Panc1 (cell line): ENCODE results near the gene SLC39A5. TPM values are rescaled to one million over a fixed set of nuclear protein-coding genes. Genes with fewer than 3 reads are reported as not detected.

Experiments used
- ATAC-seq: fragments of 200-7000 bp; cut with Tn5 transposase; 2 replicates; pipeline ENCODE4 v1.9.1; 2020; ENCODE audit warnings: mild to moderate bottlenecking, moderate library complexity
- BruUV-seq: library from RNA; stranded (reverse); fragments of 400-500 nt; replicated peaks from 2 replicates; lab custom pipeline; 2021; lab: Mats Ljungman, UMichigan
- CTCF ChIA-PET: fragments of 300-600 bp; sonication (Branson Sonifier 250); formaldehyde crosslinking; loops from one replicate; lab custom pipeline; 2022; ENCODE audit warnings: antibody characterized with exemption; lab: Charles Lee
- POLR2A ChIA-PET: fragments of 300-600 bp; sonication (Branson Sonifier 250); formaldehyde crosslinking; loops from one replicate; lab custom pipeline; 2022; ENCODE audit warnings: antibody characterized with exemption; lab: Charles Lee
- DNase-seq: peaks from one replicate; pipeline ENCODE4 v3.0.0-alpha.2; 2010; ENCODE audit warnings: low read depth, low spot score
- H3K27ac ChIP-seq: 2 replicates; pipeline ENCODE4 v1.5.1; 2011; ENCODE audit warnings: mild to moderate bottlenecking, low read length, inconsistent platforms
- H3K27me3 ChIP-seq: fragments of 200-500 bp; sonication (Bioruptor generic); 2 replicates; pipeline ENCODE4 v1.6.0; 2014; ENCODE audit warnings: low read length, inconsistent platforms; ENCODE audit not compliant: control insufficient read depth, insufficient read depth
- H3K36me3 ChIP-seq: fragments of 200-500 bp; sonication (Bioruptor generic); 2 replicates; pipeline ENCODE4 v1.5.1; 2014; ENCODE audit warnings: inconsistent platforms, mild to moderate bottlenecking, low read length, moderate library complexity; ENCODE audit not compliant: control insufficient read depth, insufficient read depth
- H3K4me1 ChIP-seq: 2 replicates; pipeline ENCODE4 v1.5.1; 2011; ENCODE audit warnings: inconsistent platforms, mild to moderate bottlenecking, low read length, moderate library complexity; ENCODE audit not compliant: control insufficient read depth, insufficient read depth
- H3K4me3 ChIP-seq, 2 experiments: 2 replicates each; pipeline ENCODE4 v1.5.1; 2011 to 2012; ENCODE audit warnings: low read depth in 2 of 2, low read length in 2 of 2, mild to moderate bottlenecking in 2 of 2, inconsistent platforms in 1 of 2, moderate library complexity in 1 of 2
- H3K9me3 ChIP-seq: fragments of 200-500 bp; sonication (Bioruptor generic); 2 replicates; pipeline ENCODE4 v1.5.1; 2014; ENCODE audit warnings: low read depth, mild to moderate bottlenecking, inconsistent platforms, low read length, moderate library complexity; ENCODE audit not compliant: control insufficient read depth, insufficient read depth
- POLR2AphosphoS5 ChIP-seq: IDR thresholded peaks from 2 replicates; pipeline ENCODE4 v1.6.1; 2012; ENCODE audit warnings: mild to moderate bottlenecking, low read depth, low read length, moderate library complexity
- SIN3A ChIP-seq: IDR thresholded peaks from 2 replicates; pipeline ENCODE4 v1.6.1; 2012; ENCODE audit warnings: low read depth, mild to moderate bottlenecking, low read length, moderate library complexity, borderline replicate concordance; ENCODE audit not compliant: insufficient read depth
- TCF7L2 ChIP-seq: IDR thresholded peaks from 2 replicates; pipeline ENCODE4 v1.6.1; 2011; ENCODE audit warnings: mild to moderate bottlenecking, low read depth, low read length, inconsistent platforms
- in situ Hi-C: cut with HindIII; loops from 2 replicates; pipeline ENCODE4 v1.10.0; 2016; ENCODE audit warnings: low sequenced_read_pairs, low pct_unique_long_range_greater_than_20kb
- intact Hi-C: fragments of 100-400 bp; cut with micrococcal nuclease; formaldehyde crosslinking; loops from one replicate; pipeline ENCODE4 v1.10.0; 2022; ENCODE audit not compliant: unreplicated experiment
- total RNA-seq: library from RNA; stranded (reverse); gene quantifications from one replicate; pipeline ENCODE4 v1.2.1, GENCODE V29; 2021; ENCODE audit not compliant: unreplicated experiment
- TF ChIP-seq, protein P1 (sequence below), 2 experiments: IDR thresholded peaks; 2 replicates each; pipeline ENCODE4 v1.6.1; 2011 to 2012; ENCODE audit warnings: low read depth in 2 of 2, control low read depth in 1 of 2, low read length in 1 of 2, mild to moderate bottlenecking in 1 of 2, moderate library complexity in 1 of 2; ENCODE audit not compliant: insufficient read depth in 1 of 2
- TF ChIP-seq, protein P2 (sequence below): fragments of 450-650 bp; IDR thresholded peaks from 2 replicates; pipeline ENCODE4 v1.5.1; 2017; ENCODE audit warnings: mild to moderate bottlenecking

Gene SLC39A5
- total RNA-seq, 1 experiment from 2014 or later = 0.23 TPM

DNA sequence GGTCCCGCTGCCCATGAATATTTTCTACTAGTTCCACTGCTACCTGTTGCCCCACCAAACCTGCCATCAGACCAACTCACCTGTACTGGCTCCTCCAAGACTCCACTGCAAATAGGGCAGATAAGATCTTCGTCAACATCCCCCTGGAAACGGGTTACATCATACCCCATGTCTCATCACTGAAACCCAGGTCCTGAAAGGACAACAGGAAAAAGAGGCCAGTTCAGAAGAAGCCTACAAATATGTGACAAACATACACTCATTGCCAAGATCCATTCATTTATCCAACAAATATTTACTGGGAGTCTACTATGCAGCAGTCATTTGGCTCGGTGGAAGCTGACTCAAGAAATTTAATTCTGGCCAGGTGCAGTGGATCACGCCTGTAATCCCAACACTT is 16.0 kb upstream of the SLC39A5 start:
- intact Hi-C loops = no loop called here
- no peak for ATAC-seq
- Histone ChIP-seq H3K36me3 (peaks cover 9% of the 10 kb centered on the region; the same call in 1 of the 2 replicates), H3K4me3 (no peak overlapping the region), H3K27ac (no peak overlapping the region), H3K27me3 (no peaks in the 10 kb centered on the region), H3K4me1 (no peaks in the 10 kb centered on the region), H3K9me3 (no peaks in the 10 kb centered on the region)
- ChIA-PET CTCF (no interaction called here), POLR2A (interaction anchor here (0.6 kb wide), 1 partner anchor 106 kb away, joined by 7 read pairs; no protein-coding TSS in a partner anchor)
- DNase-seq = no peak
- no peak for TF ChIP-seq TCF7L2
- no peak for TF ChIP-seq SIN3A
- in situ Hi-C loops = no loop called here
- no TSS peak for BruUV-seq

DNA sequence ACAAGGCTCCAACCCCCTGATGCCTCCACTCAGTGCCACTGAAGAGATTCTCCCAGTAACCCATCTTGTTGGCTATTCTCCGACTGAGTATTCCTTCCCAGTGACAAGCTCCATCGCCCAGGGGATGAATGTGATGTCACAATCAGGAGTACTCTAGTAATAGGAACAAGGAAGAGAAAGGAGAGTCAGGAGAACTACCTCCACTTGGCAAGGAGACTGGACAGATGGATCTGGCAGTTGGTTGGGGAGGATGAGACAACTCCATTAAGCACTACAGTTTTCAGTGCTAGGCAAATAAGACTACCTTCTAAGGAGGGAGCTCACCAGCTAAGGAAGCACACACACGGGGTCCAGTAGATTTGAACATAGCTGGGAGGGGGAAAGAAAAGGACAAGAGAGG is 13.4 kb upstream of the SLC39A5 start:
- CTCF ChIA-PET = interaction anchor here (0.6 to 0.7 kb wide), 2 partner anchors 178 to 234 kb away, joined by 3 to 11 read pairs; no protein-coding TSS in a partner anchor
- POLR2A ChIA-PET = interaction anchor here (0.5 kb wide), 1 partner anchor 75 kb away, joined by 3 read pairs; no protein-coding TSS in a partner anchor

More for the DNA sequence above, 13.4 kb upstream of the SLC39A5 start:
- ATAC-seq (no peak; the same call in 1 of the 2 replicates), DNase-seq (no peak)
- Histone ChIP-seq H3K9me3 (no peaks in the 10 kb centered on the region), H3K27me3 (no peaks in the 10 kb centered on the region), H3K36me3 (peaks cover 9% of the 10 kb centered on the region; the same call in 1 of the 2 replicates), H3K27ac (no peak overlapping the region), H3K4me3 (no peak overlapping the region), H3K4me1 (no peaks in the 10 kb centered on the region)
- in situ Hi-C loops (no loop called here), intact Hi-C loops (no loop called here)
- BruUV-seq = no TSS peak
- TF ChIP-seq TCF7L2 = no peak
- TF ChIP-seq, protein P1, sequence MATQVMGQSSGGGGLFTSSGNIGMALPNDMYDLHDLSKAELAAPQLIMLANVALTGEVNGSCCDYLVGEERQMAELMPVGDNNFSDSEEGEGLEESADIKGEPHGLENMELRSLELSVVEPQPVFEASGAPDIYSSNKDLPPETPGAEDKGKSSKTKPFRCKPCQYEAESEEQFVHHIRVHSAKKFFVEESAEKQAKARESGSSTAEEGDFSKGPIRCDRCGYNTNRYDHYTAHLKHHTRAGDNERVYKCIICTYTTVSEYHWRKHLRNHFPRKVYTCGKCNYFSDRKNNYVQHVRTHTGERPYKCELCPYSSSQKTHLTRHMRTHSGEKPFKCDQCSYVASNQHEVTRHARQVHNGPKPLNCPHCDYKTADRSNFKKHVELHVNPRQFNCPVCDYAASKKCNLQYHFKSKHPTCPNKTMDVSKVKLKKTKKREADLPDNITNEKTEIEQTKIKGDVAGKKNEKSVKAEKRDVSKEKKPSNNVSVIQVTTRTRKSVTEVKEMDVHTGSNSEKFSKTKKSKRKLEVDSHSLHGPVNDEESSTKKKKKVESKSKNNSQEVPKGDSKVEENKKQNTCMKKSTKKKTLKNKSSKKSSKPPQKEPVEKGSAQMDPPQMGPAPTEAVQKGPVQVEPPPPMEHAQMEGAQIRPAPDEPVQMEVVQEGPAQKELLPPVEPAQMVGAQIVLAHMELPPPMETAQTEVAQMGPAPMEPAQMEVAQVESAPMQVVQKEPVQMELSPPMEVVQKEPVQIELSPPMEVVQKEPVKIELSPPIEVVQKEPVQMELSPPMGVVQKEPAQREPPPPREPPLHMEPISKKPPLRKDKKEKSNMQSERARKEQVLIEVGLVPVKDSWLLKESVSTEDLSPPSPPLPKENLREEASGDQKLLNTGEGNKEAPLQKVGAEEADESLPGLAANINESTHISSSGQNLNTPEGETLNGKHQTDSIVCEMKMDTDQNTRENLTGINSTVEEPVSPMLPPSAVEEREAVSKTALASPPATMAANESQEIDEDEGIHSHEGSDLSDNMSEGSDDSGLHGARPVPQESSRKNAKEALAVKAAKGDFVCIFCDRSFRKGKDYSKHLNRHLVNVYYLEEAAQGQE (IDR thresholded peaks at IDR 0.05; ENCODE audit: insufficient read depth in 1 of 2, low read depth in 2 of 2, low read length in 1 of 2) = no peak
- TF ChIP-seq, protein P2, sequence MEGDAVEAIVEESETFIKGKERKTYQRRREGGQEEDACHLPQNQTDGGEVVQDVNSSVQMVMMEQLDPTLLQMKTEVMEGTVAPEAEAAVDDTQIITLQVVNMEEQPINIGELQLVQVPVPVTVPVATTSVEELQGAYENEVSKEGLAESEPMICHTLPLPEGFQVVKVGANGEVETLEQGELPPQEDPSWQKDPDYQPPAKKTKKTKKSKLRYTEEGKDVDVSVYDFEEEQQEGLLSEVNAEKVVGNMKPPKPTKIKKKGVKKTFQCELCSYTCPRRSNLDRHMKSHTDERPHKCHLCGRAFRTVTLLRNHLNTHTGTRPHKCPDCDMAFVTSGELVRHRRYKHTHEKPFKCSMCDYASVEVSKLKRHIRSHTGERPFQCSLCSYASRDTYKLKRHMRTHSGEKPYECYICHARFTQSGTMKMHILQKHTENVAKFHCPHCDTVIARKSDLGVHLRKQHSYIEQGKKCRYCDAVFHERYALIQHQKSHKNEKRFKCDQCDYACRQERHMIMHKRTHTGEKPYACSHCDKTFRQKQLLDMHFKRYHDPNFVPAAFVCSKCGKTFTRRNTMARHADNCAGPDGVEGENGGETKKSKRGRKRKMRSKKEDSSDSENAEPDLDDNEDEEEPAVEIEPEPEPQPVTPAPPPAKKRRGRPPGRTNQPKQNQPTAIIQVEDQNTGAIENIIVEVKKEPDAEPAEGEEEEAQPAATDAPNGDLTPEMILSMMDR = no peak
- no peak for TF ChIP-seq SIN3A
- no peak for TF ChIP-seq POLR2AphosphoS5
